ACHN (cell line): Measurements from ENCODE around the gene FYN.

Source experiments
- DNase-seq: peaks from one replicate; pipeline ENCODE4 v3.0.0-alpha.2; 2015
- in situ Hi-C: cut with HindIII; loops from 2 replicates; pipeline ENCODE4 v1.10.0; 2017; ENCODE audit warnings: low sequenced_read_pairs, low pct_ligation_motif_present, low pct_unique_long_range_greater_than_20kb

The FYN gene

DNA sequence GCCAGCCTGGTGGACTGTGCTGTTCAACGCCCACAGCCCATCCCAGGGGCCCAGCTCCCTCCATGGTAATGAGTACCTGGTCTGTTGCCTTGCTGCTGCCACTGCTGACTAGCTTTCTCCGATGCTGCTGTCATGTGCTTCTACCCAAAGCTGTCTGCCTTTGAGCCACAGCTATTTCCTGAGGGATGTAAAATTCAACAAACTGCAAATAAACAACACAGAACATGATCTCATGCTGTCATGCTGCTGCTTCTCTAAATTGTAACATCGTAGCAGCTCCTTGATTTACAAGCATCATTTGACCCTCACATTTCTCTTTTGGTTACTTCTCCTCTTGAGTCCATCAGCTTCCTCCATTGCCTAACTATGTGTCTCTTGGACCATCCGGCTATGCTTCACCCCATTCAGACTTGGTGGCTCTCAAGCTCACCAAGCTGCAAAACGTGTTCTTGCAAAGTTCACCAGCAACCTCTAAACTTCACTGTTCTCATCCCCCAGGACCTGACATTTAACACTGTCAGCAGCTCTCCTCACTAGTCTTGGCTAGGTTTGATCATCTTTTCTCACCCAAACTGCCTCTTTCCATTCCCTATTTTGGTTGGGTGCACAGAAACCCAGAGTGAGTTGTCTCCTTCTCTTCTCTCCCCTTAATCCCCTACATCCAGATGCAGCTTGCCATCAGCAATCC lies 54.6 kb downstream of the FYN start:
- in situ Hi-C loops, result no loop called here
- no peak for DNase-seq

DNA sequence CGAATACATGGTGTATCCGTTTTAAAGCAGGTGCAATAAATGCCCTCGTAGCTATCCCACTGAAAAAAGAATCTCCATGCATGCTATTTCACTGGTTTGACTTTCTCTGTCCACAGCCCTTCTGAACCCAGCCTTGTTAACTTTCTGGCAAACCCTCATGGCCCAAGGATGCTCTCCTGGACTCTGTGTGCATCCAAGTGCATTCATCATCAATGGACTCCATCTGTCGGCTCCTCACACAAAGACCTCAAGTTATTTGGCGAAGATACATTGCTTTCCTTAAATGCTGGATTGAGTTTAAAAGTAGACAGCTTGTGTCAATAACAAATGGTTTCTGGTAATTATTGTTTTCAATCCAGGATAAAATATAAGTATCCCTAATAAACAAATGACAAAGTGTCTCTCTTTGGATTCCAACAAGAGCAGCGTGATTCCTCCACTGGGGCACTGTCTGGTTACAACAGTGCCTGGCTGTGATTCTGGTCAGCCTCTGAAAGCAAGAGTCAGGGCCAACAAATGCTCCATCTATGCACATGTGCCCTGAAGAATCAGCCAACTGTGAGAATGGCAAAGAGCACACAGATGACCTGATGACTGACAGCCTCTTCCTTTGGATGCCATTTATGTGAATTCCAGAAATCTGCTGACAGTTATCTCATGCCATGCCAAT lies 55.7 kb downstream of the FYN start:
- no peak for DNase-seq
- in situ Hi-C loops, result no loop called here

DNA sequence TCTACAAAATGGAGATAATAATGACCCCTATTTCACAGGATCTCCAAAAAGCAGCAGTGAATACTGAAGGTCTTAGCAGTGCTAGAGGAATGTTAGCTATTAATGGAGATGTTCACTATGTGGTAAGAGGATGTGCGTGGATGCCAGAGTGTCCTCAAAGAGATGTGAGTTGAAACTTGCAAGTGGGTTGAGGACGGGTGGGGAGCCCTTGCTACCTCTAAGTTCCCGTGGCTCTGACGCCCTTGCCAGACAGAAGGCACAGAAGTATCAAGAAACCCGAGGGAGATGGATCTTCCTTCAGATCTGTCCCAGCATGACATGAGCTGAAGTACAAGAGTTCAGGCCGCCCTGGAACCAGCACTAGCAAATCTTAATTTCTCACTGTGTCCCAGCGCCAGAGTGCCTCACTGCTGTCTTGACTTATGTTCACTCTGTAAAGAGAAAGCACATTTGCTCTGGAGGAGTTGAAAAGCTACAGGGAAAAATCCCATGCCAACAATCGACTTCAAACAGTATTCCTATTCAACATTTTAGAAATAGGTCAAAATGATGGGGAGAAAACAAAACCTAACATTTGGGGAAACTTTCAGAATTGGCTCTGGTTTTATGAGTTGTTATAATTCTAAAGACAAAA lies 59.5 kb downstream of the FYN start:
- DNase-seq, result no peak
- in situ Hi-C loops, result no loop called here

DNA sequence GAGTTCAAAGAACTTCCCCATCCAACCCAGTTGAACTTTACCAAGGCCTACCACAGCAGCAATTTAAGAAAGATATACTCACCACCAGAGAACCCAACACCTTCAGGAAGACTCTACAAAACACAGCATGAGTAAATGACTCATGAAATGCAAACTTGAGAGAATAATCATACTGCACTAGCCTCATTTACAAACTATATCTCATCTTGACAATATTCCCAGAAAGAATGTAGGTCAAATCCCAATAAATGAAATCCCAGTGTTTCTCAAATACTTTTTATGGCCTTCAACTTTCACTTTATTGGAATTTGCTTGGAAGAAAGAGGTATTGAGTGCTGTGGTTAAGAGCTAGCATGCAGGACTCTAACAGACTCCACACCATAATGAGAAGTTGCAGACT lies 60.0 kb downstream of the FYN start:
- no peak for DNase-seq
- in situ Hi-C loops, result no loop called here

DNA sequence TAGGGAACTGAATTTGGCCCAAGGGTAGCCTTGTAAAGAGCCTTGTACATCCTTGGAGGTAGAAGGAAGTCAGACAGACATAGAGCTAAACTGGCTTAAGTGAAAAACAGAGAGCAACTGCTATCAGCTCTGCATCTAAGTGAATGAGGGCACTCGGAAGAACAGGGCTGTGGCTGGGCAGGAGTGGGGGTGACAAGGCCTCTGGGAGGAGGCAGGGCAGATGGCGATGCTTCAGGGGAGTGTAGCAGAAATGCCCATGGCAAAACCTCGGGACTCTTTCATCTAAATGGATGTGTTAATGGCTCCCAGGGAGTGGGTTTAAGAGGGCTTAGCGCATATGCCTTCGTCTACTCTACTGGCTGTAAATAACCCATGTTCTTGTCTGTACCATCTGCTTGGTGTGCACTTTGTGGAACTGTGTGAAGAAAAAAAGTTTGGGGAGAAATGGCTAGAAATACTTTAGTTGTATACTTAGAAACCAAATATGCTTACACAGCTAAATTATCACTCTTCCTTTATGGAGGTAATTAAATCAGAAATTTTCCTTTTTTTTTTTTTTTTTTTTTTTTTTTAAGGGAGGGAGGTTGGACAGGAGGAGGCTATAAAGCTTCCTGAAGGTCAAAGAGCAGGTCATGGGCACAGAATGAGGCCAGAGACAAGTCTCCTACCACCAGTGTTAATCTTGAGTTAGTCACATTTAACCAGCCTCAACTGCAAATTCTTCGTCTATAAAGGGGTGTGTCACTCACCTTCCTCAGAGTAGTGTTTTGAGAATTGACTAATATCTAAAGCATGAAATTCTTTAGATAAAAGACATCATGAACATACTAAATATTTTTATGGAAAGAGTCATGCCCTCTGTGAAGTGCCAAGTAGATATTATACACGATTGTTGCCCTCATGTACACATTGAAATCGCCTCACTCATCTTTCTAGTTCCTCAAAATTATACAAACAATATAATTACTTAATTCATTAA lies 60.9 kb downstream of the FYN start:
- DNase-seq, result no peak
- in situ Hi-C loops, result no loop called here

DNA sequence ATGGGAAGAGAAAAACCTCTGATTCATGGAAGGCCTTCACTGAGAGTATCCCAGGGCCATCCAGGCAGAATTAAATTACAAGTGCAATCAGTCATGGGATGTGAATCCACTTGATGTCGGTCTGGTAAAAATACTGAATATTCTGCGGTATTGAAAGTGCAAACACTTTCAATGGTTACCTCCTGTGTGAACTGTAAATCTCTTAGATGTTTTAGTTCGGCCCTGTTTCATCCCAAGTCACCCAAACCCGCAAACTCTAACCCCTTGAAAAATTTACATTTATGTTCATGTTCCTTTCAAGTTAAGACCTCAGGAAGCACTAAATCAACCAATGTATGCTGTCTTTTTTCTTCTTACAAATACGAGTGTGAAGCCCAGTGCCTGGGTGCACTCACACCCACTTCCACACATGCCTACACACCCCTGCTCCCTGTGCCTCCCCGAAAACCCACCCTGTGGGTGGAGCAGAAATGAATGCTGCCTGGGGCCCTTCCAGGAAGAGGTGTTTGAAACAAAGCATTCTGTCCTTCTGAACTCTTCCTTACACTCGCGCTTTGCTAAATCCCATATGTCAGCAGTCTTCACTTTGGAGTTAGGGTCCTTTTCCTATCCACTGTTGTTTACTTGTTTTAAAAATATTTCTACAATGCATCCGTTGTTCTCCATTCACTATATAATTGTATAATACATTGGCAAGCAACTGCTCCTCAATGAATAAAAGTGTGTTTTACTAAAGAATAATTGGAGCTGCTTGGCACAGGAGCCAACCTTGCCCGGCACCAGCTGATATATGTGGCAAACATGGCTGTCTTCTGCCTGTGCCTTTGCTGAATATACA lies 62.7 kb downstream of the FYN start:
- in situ Hi-C loops, result no loop called here
- no peak for DNase-seq

DNA sequence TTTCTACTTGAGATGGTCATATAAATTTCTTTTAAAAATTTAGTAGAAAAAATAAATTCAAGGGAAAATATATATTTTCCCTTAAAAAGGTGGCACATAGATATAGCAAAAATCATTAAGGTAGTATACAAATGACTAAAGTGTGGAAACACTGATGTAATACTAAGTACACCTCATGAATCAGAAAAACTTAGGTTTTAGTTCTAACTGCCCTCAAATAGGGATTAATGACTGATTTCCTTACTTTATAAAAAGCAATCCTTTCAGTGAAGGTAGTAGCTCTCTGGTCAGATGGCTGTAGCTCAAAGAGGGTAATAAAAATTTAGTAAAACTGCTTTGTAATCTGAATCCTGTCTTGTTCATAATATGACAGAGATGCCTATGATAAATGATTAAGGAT lies 63.5 kb downstream of the FYN start:
- DNase-seq, result no peak
- in situ Hi-C loops, result no loop called here

DNA sequence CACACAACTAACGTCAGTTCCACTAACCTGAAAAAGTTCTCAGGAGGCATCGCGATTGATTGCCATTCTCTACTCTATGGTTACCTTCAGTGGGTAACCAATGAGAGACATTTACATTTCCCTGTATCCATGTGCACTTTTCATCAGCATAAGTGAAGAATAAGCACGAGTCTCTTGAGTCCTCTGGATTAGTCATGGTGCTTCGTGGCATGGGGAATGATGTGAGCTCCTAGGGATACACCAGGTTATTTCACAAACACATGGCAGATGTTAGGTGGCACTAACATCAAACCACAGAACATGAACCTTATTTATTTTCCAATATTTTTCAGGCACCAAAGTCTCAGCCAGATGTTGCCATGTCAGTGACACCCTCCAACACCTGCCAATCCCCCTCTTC lies 64.0 kb downstream of the FYN start:
- in situ Hi-C loops, result no loop called here
- DNase-seq, result no peak

DNA sequence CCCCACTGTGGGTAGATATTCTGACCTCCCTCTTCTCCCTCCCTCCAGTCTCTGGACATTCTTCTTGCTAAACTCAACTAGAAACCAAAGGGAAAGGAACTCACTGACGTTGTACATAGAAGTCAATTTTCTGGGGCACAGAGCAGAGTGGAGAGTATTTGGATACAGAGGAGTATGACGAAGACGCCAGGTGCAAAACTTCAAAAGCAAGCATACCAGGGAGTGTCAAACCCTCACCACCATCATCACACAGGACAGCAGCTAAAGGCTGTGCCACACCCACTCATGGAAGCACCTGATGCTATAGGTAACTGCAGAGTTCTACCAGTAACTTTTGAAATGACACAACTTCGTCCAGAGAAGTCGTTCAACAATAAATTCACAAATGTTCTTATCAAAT lies 64.8 kb downstream of the FYN start:
- in situ Hi-C loops, result no loop called here
- no peak for DNase-seq

DNA sequence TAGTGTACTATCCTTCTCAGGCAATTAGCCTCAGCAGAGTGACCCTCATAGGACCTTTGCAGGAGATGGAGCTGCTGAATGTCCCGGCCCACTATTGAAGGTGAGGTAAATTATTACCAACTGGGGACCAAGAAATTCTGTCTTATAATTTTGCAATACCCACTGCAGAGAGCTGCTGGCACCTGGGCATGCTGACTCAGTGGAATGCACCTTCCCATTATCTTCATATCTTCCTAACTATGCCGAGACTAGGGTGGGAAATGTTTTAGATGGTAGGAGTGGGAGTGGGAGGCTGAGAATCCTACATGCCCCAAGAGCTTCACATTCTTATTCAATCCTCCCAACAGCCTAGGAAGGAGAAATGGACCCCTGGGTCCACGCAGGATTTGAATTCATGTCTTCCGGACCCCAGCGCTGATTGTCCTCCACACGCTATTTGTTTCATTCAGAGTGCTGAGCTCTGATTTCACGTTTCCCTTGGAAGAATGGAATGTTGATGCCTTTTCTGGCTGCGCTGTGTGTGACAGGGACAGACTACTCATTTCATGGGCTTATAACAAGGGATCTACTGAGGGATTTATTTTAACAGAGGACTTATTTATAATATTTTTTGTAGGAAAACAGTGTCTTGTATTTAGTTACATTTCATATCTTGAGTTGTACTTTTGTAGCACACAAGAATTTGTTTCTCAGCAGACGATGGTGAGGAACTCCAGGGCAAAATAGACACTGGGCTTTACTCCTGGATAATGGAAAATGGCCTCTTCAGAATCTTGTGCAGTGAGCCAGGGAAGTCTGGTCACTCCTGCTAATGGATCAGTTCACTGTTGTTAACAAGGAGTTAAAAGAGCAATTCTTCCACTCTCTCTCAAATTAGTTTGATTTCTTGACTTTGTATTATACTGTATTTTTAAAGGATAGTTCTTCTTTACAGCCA lies 66.4 kb downstream of the FYN start:
- DNase-seq, result no peak
- in situ Hi-C loops, result no loop called here

DNA sequence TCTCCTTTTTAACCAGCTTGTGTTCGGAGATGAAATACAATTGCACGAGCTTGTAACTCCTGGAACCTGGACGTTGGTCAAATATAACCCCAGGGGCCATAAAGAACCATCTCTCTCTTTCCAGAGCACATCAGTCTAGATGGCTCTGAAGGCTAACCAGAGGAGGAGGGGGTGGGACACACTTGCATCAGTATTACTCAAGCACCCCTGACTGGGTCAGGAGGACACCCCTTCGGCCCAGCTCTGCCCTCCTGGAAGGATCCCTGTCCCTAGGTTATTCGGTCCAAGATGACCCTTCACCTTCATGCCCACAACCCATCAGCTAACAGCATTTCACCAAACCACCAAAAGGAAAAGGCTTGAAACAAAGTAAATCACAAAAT lies 67.1 kb downstream of the FYN start:
- DNase-seq, result no peak
- in situ Hi-C loops, result no loop called here

DNA sequence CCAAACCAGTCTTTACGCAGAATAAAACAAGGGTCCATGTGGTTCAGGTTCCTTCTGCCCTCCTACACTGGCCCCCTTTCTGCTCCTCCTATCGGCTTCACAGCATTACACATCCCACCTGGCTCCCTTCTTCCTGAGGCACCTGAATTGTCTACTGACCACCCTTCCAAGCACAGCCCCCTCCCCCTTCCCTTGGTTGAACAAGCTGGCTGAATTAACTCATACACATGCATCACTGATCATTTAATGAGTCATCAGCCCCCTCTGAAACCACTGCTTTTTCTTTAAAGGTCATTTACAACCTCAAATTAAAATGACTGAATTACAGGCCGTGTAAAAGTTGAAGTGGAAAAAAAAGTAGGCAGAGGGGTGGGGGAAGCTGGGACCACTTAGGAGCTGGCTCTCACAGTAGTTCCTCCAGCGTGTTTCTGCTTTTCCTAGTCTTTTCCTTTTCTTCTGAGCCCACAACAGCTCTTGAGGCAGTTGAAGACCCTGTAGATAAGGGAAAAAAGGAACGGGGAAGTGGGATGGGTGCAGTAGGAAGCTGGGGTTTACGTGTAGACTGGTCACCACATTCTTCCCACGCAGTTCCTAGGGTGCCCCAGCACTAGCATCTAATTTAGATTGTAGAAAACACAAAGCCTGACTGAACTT lies 67.6 kb downstream of the FYN start:
- in situ Hi-C loops, result no loop called here
- DNase-seq, result peak; percentile 27

DNA sequence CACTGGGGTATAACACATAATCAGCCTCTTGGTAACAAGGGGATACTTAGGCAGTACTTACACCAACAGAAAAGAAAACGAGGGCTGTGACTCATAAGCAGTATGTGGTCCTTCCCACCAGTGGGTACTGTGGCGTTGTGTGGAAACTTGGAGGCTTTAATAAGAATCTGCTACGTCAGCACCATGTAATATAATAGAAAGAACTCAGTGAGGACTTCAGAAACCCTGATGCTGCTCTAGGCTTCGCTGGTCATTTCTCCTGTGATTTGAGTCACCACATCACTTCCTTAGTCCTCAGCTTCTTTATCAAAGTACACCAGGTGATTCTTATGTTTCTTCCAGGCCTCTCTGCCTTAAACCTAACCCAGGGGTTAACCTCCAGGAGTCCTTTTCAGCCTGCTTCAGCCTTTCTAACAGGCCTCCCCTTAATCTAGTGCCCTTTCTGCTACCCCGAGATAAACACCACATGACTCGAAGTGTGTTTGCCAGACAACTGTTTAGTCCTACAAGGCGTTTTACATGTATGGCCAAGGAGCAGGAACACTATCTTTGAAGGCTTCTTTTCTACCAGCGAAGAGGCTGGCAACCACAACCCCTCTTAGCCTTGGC lies 68.5 kb downstream of the FYN start:
- in situ Hi-C loops, result no loop called here
- DNase-seq, result no peak

DNA sequence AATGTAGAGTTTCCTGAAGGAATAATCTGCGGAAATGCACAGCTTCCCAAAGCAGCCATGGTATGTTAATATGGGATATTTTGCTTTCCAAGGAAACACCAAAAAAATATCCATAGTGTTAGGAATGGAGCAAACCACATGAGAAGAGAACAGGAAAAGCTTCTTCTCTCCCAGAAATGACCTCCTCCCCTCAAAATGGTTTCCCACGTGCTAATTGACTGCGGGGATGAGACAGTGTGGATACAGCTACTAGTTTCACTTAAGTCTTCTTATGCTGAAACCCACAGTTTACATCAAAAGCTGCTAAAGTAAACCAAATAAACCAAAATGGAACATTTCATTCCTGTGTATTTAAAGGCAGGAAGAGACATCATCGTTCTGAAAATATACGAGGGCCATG lies 69.4 kb downstream of the FYN start:
- no peak for DNase-seq
- in situ Hi-C loops, result no loop called here

DNA sequence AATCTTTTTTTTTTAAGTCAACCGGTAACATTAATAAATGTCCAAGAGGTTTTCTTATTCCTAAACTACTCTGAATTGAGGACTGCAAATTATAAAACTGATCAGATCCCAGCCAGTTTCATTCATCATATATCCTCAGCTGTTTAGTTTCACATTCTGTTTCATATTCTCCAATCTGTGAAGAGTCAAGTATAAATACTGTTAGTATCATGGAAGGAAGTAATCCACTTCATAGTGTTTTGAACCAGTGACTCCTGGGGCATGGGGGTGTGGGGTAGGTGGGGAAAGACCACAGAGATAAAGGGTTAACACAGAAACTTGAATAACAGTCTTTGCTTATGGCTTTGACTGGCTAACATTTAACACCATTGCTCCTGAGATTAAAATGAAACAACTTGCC lies 69.9 kb downstream of the FYN start:
- DNase-seq, result no peak
- in situ Hi-C loops, result no loop called here

DNA sequence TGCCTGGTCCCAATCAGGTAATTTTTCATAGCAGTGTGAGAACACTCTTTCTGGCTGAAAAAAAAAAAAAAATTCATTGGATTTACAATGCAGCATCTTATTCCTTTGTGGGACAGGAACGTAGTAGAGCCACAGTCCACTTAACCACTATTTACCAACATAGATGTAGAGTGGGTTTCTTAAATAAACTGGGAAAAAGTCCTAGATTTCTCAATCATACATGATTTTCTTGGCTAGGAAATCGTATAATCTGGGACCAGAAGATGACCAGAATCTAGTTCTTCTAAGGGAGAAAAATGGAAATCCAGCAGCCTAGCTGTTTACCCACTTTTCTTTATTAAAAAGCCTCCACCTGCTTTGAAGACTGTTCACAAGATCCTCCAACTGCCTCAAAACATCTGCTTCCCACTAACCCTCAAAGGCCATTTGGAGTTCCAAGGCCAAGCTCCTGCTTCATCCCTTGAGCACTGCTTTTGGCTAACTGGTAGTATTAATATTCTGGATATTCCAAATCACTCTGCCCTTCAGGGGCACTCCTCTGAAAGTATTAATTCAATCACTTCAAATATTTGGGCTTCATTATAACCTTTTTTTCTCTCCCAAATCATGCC lies 70.4 kb downstream of the FYN start:
- in situ Hi-C loops, result no loop called here
- DNase-seq, result no peak
